Smooth muscle cell (in vitro differentiated cells): Measurements from ENCODE around the gene PLIN3. TPM values are rescaled to one million over a fixed set of nuclear protein-coding genes. Genes with fewer than 3 reads are reported as not detected.
"Not testable (repeated sequence)": the region's sequence is repeated elsewhere in the genome, so short reads cannot be mapped to it uniquely, and the experiment has no call there.

Source experiments
- DNase-seq: peaks from one replicate; lab custom pipeline; 2025; ENCODE audit not compliant: unreplicated experiment; lab: John Stamatoyannopoulos, UW
- H2AFZ ChIP-seq: fragments of 200-600 bp; sonication (generic); 2 replicates; pipeline ENCODE4 v1.6.0; 2016; ENCODE audit warnings: antibody characterized with exemption, low read depth, mild to moderate bottlenecking
- H3F3A ChIP-seq: fragments of 200-600 bp; sonication (generic); 2 replicates; pipeline ENCODE4 v1.6.0; 2017; ENCODE audit warnings: antibody characterized with exemption, low read depth
- H3K27ac ChIP-seq: fragments of 200-600 bp; sonication (generic); 2 replicates; pipeline ENCODE4 v1.5.1; 2016; ENCODE audit warnings: low read depth, mild to moderate bottlenecking
- H3K27me3 ChIP-seq: fragments of 200-600 bp; sonication (generic); 2 replicates; pipeline ENCODE4 v1.6.1; 2016; ENCODE audit warnings: low read depth, mild to moderate bottlenecking
- H3K36me3 ChIP-seq: fragments of 200-600 bp; sonication (generic); 2 replicates; pipeline ENCODE4 v1.5.1; 2016; ENCODE audit warnings: low read depth
- H3K4me1 ChIP-seq: fragments of 200-600 bp; sonication (generic); 2 replicates; pipeline ENCODE4 v1.5.1; 2016; ENCODE audit warnings: low read depth
- H3K4me2 ChIP-seq: fragments of 200-600 bp; sonication (generic); 2 replicates; pipeline ENCODE4 v1.6.0; 2016; ENCODE audit warnings: mild to moderate bottlenecking
- H3K4me3 ChIP-seq: fragments of 200-600 bp; sonication (generic); 2 replicates; pipeline ENCODE4 v1.5.1; 2016; ENCODE audit warnings: mild to moderate bottlenecking
- H3K79me2 ChIP-seq: fragments of 200-600 bp; sonication (generic); 2 replicates; pipeline ENCODE4 v1.6.0; 2016; ENCODE audit warnings: low read depth, mild to moderate bottlenecking
- H3K9ac ChIP-seq: fragments of 200-600 bp; sonication (generic); 2 replicates; pipeline ENCODE4 v1.6.0; 2016; ENCODE audit warnings: low read depth
- H3K9me3 ChIP-seq: fragments of 200-600 bp; sonication (generic); replicated peaks from 2 replicates; pipeline ENCODE4 v1.5.1; 2016; ENCODE audit warnings: low read depth
- H4K20me1 ChIP-seq: fragments of 200-600 bp; sonication (generic); 2 replicates; pipeline ENCODE4 v1.6.0; 2016; ENCODE audit warnings: low read depth
- WGBS: methylation state at CpG from one replicate; pipeline ENCODE4 v1.1.7; 2016; ENCODE audit warnings: low lambda C conversion rate; 5-methylcytosine and 5-hydroxymethylcytosine counted together
- polyA plus RNA-seq: library from polyadenylated mRNA; unstranded; fragments of >200 nt; fragmentation: Nextera tagmentation; extraction: Ambion mirVana; gene quantifications from 2 replicates; pipeline ENCODE4 v1.2.1, GENCODE V29; 2016
- total RNA-seq: library from RNA; depleted of rRNA; stranded (reverse); fragments of >200 nt; gene quantifications from 2 replicates; pipeline ENCODE4 v1.2.3, GENCODE V29; 2014
- TF ChIP-seq, protein P1 (sequence below): fragments of 200-600 bp; sonication (generic); IDR thresholded peaks from 2 replicates; pipeline ENCODE4 v1.5.1; 2017; ENCODE audit warnings: borderline replicate concordance, mild to moderate bottlenecking, antibody characterized with exemption; ENCODE audit not compliant: insufficient read depth, poor library complexity, severe bottlenecking

The PLIN3 gene
- total and polyA plus RNA-seq, 2 experiments from 2014 or later, result 102 to 202 TPM

DNA sequence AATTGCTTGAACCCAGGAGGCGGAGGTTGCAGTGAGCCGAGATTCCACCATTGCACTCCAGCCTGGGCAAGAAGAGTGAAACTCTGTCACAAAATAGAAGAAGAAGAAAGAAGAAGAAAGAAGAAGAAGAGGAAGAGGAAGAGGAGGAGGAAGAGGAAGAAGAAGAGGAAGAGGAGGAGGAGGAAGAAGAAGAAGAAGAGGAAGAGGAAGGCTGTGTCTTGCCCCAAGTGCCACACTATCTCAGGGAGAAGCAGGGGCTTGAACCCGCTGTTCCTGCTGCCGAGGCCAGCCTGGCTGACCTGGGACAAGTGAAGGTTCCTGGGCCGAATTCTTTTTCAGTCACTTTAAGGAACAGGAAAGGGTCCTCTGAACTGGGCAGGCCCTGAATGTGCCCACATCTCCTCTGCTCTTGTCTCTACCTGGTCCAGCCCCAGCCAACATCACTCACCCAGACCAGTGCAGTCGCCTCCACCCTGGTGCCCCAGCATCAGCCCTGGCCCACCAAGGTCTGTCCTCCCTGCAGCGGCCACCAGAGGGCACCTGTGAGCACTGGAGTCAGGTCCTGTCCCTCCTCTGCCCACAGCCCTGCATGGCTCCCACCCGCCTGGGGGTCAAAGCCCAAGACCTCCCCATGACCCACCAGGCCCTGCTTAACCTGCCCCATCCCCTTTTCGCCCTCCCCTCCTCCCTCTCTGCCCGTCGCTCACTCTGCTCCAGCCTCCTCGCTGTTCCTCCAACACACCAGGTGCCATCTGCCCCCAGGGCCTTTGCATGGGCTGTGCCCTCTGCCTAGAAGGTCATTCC lies 55.9 kb downstream of the PLIN3 start:
- no peaks in the 10 kb centered on the region for H3K79me2 ChIP-seq
- no peaks in the 10 kb centered on the region for H4K20me1 ChIP-seq
- no peak overlapping the region for H3K4me2 ChIP-seq
- peak overlapping the region; percentile 97 for H3K27ac ChIP-seq
- peak; percentile 56 for DNase-seq
- H3K9ac ChIP-seq, result no peak overlapping the region
- H3F3A ChIP-seq, result peaks cover 18% of the 10 kb centered on the region
- WGBS, result 84% methylated on average over 10 of the region's 12 CpGs
- TF ChIP-seq, protein P1, sequence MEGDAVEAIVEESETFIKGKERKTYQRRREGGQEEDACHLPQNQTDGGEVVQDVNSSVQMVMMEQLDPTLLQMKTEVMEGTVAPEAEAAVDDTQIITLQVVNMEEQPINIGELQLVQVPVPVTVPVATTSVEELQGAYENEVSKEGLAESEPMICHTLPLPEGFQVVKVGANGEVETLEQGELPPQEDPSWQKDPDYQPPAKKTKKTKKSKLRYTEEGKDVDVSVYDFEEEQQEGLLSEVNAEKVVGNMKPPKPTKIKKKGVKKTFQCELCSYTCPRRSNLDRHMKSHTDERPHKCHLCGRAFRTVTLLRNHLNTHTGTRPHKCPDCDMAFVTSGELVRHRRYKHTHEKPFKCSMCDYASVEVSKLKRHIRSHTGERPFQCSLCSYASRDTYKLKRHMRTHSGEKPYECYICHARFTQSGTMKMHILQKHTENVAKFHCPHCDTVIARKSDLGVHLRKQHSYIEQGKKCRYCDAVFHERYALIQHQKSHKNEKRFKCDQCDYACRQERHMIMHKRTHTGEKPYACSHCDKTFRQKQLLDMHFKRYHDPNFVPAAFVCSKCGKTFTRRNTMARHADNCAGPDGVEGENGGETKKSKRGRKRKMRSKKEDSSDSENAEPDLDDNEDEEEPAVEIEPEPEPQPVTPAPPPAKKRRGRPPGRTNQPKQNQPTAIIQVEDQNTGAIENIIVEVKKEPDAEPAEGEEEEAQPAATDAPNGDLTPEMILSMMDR, result peak; percentile 80
- no peaks in the 10 kb centered on the region for H3K36me3 ChIP-seq
- no peaks in the 10 kb centered on the region for H3K27me3 ChIP-seq
- H3K9me3 ChIP-seq, result no peaks in the 10 kb centered on the region
- H2AFZ ChIP-seq, result no peak overlapping the region
- H3K4me3 ChIP-seq, result no peak overlapping the region
- no peaks in the 10 kb centered on the region for H3K4me1 ChIP-seq

- H3K27me3 ChIP-seq, result no peaks in the 10 kb centered on the region
- no peak for DNase-seq
- no peaks in the 10 kb centered on the region for H3K9me3 ChIP-seq
- no peaks in the 10 kb centered on the region for H3K79me2 ChIP-seq
- WGBS, result 79% methylated on average over 6 of the region's 6 CpGs
- no peaks in the 10 kb centered on the region for H3K4me1 ChIP-seq
- H3K4me2 ChIP-seq, result no peak overlapping the region
- no peaks in the 10 kb centered on the region for H3K36me3 ChIP-seq
- no peak overlapping the region for H3K27ac ChIP-seq
- no peaks in the 10 kb centered on the region for H4K20me1 ChIP-seq
- H3F3A ChIP-seq, result no peaks in the 10 kb centered on the region
- no peak overlapping the region for H3K4me3 ChIP-seq
- H2AFZ ChIP-seq, result no peak overlapping the region
- no peak overlapping the region for H3K9ac ChIP-seq
- TF ChIP-seq, protein P1, result no peak
Measured at GRCh38 chr19:4807188-4807587, 60.3 kb downstream of the PLIN3 start.

GRCh38 chr19:4806384-4806783 lies 61.1 kb downstream of the PLIN3 start:
- no peak overlapping the region for H3K4me2 ChIP-seq
- no peak overlapping the region for H3K27ac ChIP-seq
- no peaks in the 10 kb centered on the region for H3F3A ChIP-seq
- 92% methylated on average over 6 of the region's 6 CpGs for WGBS
- TF ChIP-seq, protein P1, result no peak
- H4K20me1 ChIP-seq, result no peaks in the 10 kb centered on the region
- H3K79me2 ChIP-seq, result no peaks in the 10 kb centered on the region
- H3K4me3 ChIP-seq, result no peak overlapping the region
- no peaks in the 10 kb centered on the region for H3K9me3 ChIP-seq
- H3K36me3 ChIP-seq, result no peaks in the 10 kb centered on the region
- H3K4me1 ChIP-seq, result no peaks in the 10 kb centered on the region
- no peaks in the 10 kb centered on the region for H3K27me3 ChIP-seq
- no peak overlapping the region for H3K9ac ChIP-seq
- H2AFZ ChIP-seq, result no peak overlapping the region
- DNase-seq, result no peak

DNA sequence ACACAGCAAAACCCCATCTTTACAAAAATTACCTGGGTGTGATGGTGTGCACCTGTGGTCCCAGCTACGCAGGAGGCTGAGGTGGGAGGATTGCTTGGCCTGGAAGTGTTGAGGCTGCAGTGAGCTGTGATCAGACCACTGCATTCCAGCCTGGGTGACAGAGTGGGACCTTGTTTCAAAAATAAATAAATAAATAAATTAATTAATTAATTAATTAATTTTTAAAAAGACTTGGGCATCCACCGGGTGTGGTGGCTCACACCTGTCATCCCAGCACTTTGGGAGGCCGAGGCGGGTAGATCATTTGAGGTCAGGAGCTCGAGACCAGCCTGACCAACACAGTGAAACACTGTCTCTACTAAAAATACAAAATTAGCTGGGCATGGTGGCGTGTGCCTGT lies 62.3 kb downstream of the PLIN3 start:
- not testable (repeated sequence) for DNase-seq, H3K27me3 ChIP-seq, H3K9ac ChIP-seq, H3K4me1 ChIP-seq, H3K79me2 ChIP-seq, H3K9me3 ChIP-seq, H3K36me3 ChIP-seq, H3K4me3 ChIP-seq, H3F3A ChIP-seq, H4K20me1 ChIP-seq, H3K27ac ChIP-seq, H2AFZ ChIP-seq, H3K4me2 ChIP-seq
- 93% methylated on average over 6 of the region's 6 CpGs for WGBS
